Measurements from ENCODE around the gene CPNE5.

- TF ChIP-seq CTCF (IDR thresholded peaks at IDR 0.05): no peak
- no peak for TF ChIP-seq POLR2A (IDR thresholded peaks at IDR 0.05)
Measured at GRCh38 chr6:36717231-36717825, 121.9 kb downstream of the CPNE5 start.
